HG03108 (cell line): ENCODE results near the gene RPS27.
"Not testable (repeated sequence)": the region's sequence is repeated elsewhere in the genome, so short reads cannot be mapped to it uniquely, and the experiment has no call there.

Experiments used
- ATAC-seq: cut with Tn5 transposase; IDR thresholded peaks from one replicate; pipeline ENCODE4 v1.9.1; 2021; ENCODE audit warnings: moderate library complexity; ENCODE audit not compliant: unreplicated experiment

RPS27 gene

DNA sequence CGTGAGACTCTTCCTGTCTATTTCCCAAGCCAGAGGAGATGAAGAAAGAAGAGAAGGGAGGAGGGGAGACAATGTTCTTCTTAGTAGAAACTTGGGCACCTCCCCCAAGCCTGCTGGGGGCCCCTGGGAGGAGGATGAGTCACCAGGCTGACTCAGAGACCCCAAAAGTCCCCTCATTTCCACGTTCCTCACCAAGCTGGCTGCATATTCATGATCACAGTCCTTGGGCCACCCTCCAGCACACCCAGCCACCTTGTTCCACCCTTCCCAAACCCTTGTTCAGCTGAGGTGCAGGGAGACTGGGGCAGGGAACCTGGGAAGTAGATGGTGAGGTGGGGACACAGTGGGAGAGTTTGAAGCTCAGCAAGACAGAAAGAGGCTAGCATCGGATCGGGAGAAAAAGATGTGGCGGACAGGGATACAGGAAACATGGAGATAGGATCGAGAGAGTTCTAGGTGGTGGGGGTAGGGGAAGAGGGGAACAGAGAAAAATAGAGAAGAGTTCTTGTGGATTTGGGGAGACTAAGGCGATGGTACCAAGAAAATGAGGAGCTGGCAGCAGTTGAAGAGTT is 5.1 kb upstream of the RPS27 start:
- ATAC-seq = no peak

DNA sequence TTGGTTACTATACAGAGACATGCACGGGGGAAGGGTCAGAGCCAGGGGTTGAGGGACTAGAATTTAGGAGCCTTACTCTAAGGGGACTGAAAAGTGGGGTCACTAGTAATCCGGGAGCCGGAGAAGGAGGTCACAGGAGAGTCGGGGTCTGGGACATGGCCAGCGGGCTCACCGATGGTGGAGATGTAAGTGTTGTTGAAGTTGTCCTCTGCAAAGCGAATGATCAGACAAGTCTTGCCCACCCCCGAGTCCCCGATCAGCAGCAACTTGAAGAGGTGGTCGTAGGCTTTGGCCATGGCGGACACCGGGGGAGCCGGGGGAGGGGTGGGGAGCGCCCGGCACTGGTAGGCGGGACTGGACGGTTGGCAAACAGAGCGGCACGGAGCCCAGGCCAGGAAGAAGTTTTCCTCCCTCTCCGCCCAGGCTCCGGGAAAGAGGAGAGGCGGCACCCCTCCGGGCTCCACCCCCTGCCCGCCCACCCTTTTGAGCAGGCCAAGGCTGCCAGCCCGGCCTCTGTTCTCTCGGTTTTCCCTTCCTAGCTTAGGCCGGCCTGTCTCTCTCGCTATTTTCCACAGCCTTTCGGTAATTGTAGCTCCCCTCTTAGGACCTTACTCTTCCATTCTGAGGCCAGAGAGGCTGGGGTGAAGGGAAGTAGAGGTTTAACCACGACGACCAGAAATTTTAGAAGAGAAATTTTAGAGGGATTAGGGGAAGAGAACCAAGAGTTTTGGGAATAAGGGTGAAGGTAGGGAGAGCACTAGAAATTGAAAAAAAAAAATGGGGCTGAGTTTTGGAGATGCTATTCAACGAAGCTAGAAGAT is 4.4 kb upstream of the RPS27 start, which contains the start of gene RAB13:
Gene RAB13 (minus strand): TSS at position 399 of the 821 bp plus-strand sequence. CDS start 103 bp downstream, at position 296.
- no peak for ATAC-seq

DNA sequence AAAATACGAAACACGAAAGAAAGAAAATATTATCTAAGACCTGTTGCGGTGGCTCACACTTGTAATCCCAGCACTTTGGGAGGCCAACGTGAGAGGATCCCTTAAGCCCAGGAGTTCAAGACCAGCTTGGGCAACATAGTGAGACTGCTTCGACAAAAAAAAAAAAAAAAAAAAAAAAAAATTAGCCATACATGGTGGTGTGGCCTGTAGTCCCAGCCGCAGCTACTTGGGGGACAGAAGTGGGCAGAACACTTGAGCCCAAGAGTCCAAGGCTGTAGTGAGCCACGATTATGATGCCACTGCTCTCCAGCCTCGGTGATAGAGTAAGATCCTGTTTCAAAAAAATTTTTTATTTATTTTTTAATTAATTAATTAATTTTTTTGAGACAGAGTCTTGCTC is 2.9 kb upstream of the RPS27 start:
- no peak for ATAC-seq

DNA sequence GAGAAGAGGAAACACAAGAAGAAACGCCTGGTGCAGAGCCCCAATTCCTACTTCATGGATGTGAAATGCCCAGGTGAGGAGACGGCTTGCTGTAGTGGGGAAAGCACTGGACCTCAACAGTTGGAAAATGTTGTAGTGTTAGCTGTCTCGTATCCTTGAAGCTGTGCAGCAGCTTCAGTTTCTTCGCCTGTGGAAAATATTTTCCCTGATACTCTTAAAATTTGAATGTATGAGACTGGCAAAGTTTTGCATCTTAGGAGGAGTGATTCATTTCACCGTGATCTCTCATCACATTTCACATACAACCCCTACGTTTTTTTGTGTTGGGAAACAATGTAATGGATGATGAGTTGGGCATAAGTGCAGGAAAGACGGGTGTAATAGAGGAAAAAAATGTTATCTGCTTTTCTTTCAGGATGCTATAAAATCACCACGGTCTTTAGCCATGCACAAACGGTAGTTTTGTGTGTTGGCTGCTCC is 629 bp downstream of the RPS27 start:
- ATAC-seq = no peak

DNA sequence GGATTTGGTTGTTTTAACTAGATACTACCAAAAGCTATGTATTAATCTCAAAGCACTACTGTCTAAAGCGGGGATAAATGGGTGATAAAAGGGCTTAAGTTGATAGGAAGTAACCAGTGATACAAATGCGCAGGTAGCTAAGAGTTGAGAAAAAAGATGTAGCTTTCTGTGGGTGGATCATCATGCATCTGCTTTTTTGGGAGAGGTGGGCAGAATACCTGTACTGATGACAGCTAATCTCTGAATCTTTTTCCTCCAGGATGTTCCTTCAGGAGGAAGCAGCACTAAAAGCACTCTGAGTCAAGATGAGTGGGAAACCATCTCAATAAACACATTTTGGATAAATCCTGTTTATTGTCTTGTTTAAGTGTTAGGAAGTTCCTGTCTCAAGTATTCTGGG is 1.2 kb downstream of the RPS27 start:
- ATAC-seq = no peak

DNA sequence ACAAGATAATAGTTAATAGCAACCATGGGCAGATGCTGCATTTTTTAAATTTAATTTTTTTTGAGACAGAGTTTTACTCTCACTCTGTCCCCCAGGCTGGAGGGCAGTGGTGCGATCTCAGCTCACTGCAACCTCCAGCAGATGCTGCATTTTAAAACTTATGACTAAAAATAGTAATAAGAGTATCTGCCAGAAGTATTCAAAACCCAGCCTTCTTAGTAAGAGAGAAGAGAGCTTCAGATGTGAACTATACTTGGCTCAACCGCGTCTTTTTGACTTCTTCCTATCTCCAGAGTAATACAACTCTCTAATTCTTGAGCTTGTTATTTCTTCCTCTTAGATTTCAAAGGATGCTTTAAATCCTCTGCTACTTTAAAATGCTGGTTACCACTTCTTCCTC is 4.6 kb downstream of the RPS27 start:
- no peak for ATAC-seq

DNA sequence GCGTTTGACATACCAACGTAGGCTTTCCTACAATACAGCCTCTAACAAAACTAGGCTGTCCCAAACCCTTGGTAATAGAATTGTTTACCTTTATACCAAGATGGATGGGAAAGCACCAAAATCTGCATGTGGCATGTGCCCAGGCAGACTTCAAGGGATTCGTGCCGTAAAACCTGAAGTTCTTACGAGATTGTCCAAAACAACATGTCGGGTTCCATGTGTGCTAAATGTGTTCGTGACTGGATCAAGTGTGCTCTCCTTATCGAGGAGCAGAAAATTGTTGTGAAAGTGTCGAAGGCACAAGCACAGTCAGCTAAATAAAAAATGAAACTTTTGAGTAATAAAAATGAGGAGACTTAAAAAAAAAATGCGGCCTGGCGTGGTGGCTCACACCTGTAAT is 5.1 kb downstream of the RPS27 start:
- no peak for ATAC-seq

DNA sequence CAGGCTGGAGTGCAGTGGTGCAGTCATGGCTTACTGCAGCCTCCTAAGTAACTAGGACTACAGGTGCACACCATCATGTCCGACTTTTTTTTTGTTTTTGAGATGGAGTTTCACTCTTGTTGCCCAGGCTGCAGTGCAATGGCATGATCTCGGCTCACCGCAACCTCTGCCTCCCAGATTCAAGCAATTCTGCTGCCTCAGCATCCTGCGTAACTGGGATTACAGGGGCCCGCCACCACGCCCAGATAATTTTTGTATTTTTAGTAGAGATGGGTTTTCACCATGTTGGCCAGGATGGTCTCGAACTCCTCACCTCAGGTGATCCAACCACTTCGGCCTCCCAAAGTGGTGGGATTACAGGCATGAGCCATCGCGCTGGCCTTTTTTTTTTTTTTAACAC is 6.3 kb downstream of the RPS27 start:
- ATAC-seq = not testable (repeated sequence)

DNA sequence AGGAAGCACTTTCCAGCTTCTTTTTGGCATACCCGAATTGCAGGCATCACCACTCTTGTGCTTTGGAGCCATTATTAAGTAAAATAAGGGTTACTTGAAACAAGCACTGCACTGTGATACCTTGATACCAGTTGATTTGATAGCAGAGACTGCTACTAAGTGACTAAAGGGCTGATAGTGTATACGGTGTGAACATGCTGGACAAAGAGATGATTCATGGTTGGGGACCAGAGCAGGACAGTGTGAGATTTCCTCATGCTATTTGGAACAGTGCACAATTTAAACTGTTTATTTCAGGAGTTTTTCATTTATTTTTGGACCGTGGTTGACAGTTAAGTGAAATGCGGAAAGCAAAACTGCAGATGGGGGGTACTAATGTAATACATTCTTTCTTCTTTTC is 9.9 kb downstream of the RPS27 start:
- ATAC-seq = no peak

DNA sequence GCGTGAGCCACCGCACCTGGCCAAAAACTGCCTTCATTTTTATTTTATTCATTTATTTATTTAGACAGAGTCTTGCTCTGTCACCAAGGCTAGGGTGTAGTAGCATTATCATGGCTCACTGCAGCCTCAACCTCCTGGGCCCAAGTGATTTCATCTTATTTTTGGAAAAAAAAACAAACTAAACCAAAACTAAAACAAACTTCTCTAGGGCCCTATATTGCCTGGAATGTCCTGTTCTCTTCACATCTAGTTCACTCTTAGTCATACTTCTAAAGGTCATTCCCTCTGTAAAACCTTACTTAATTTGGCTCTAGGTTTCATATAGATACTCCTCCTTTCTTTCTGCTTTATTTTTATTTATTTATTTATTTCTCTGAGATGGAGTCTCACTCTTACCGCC is 15.6 kb downstream of the RPS27 start:
- no peak for ATAC-seq

DNA sequence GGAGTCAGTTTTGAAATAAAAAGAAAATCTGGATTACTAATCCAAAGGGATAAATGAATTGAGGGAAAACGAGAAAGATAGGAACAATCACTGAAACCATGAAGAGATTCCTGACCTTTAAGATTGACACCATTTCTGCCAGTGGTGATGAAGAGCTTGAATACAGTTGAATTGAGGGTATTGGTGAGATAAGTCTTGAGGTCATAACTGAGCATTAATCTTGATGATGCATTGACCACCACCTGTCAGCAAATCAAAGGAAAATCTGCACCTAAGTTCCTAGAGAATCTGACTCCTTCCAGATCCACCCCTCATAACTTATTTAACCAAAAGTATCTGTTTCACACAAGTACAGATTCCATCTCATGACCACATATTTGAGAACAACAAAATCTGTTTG is 21.6 kb downstream of the RPS27 start:
- no peak for ATAC-seq

DNA sequence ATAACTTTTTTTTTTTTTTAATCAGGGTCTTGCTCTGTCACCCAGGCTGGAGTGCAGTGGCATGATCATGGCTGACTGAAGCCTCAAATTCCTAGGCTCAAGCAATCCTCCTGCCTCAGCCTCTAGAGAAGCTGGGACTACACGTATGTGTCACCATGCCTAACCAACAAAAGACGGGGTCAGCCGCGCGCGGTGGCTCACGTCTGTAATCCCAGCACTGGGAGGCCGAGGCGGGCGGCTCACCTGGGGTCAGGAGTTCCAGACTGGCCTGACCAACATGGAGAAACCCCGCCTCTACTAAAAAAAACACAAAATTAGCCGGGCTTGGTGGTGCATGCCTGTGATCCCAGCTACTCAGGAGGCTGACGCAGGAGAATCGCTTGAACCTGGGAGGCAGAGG is 22.0 kb downstream of the RPS27 start:
- ATAC-seq = not testable (repeated sequence)

DNA sequence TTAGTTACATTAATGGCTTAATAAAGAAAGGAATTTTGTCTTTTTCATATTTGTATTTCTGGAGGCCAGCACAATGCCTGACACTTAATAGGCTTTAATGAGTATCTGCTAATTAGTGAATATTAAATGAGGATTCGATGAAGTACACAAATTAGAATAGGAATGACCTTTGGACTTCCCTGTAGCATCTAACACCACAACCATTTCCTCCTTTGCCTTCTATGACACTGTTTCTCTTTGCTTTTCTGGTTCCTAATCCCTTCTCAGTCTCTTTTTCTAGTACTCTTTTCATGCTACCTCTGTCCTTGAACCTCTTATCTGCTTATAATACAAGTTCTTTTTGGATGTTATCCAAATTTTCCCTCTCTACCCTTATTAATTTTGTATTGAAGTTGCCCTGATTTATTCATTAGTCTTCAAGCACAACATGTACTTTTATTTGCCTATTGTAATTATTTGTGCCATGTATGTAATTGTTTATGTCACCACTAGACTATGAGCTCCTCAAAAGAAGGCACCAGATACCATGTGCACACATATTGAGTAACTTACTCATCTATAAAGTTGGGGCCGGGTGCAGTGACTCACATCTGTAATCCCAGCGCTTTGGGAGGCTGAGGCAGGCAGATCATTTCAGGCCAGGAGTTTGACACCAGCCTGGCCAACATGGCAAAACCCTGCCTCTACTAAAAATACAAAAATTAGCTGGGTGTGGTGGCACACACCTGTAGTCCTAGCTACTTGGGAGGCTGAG is 23.8 kb downstream of the RPS27 start:
- ATAC-seq = no peak

DNA sequence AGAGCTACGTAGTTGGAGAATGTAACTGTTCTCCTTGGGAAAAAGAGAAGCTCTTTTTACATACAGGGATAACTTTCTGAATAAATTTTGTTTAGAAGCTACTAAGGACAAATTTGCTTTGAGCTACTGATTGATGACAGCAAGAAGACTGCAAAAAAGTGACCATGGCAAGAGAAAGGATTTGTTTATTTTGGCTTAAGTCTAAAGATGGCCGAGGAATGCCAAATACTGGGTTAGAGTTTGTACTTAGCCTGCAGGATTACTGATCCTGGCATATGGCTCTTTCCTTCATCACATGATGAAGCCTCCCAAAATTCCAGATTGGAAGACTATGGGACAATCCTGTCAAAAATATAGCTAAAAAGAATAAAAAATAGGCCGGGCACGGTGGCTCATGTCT is 28.7 kb downstream of the RPS27 start:
- ATAC-seq = no peak

DNA sequence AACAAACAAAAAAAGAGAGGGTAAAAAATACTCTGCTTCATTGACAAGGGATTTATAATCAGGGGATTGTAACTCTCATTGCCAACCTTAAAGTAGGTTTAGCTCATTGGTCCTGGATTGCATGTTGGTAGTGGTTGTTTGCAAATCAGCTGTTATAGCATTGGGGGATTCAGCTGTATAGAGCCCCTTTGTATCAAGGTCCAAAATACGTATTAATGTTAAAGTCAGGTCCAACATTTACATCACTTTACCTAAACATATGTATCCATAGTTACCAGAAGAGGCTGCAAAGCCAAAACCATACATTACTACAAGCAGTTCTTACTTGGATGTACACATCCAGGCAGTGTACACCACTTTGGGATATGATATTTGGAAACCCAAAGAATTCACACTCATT is 29.4 kb downstream of the RPS27 start:
- ATAC-seq = no peak

DNA sequence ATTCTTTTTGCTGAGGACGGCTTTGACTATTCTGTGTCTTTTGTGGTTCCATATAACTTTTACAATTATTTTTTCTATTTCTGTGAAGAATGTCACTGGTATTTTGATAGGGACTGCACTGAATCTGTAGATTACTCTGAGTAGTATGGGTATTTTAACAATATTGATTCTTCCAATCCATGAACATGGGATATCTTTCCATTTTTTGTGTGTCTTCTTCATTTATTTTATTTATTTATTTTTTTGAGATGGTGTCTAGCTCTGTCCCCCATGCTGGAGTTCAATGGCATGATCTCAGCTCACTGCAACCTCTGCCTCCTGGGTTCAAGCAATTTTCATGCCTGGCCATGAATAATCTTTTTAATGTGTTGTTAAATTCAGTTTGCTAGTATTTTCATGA is 43.1 kb downstream of the RPS27 start:
- ATAC-seq = not testable (repeated sequence)
